GM18520 (cell line): ENCODE results near the gene RIT2.

ENCODE experiments used
- ATAC-seq: cut with Tn5 transposase; IDR thresholded peaks from one replicate; pipeline ENCODE4 v1.9.1; 2021; ENCODE audit not compliant: unreplicated experiment

The RIT2 gene

GRCh38 chr18:43092539-43092938, 22.9 kb downstream of the RIT2 start:
- ATAC-seq = no peak

- ATAC-seq = no peak
Observed at GRCh38 chr18:43081396-43081795, 34.1 kb downstream of the RIT2 start.

GRCh38 chr18:43080671-43081070, 34.8 kb downstream of the RIT2 start:
- no peak for ATAC-seq

- ATAC-seq = no peak
Observed at GRCh38 chr18:43079422-43079821, 36.1 kb downstream of the RIT2 start.

GRCh38 chr18:43078478-43079092, 36.9 kb downstream of the RIT2 start:
- no peak for ATAC-seq

GRCh38 chr18:43077510-43078308, 37.8 kb downstream of the RIT2 start:
- no peak for ATAC-seq

GRCh38 chr18:43073771-43074170, 41.7 kb downstream of the RIT2 start:
- ATAC-seq = no peak

GRCh38 chr18:43068781-43069180, 46.7 kb downstream of the RIT2 start:
- no peak for ATAC-seq

- ATAC-seq = no peak
Observed at GRCh38 chr18:43067570-43067969, 47.9 kb downstream of the RIT2 start.

GRCh38 chr18:43061816-43062215, 53.7 kb downstream of the RIT2 start:
- no peak for ATAC-seq

GRCh38 chr18:43061318-43061717, 54.2 kb downstream of the RIT2 start:
- ATAC-seq = no peak

GRCh38 chr18:43060020-43060419, 55.5 kb downstream of the RIT2 start:
- no peak for ATAC-seq

- no peak for ATAC-seq
Observed at GRCh38 chr18:43054815-43055519, 60.5 kb downstream of the RIT2 start.

GRCh38 chr18:43049021-43049420, 66.5 kb downstream of the RIT2 start:
- no peak for ATAC-seq

GRCh38 chr18:43046322-43046721, 69.2 kb downstream of the RIT2 start:
- ATAC-seq = no peak

- no peak for ATAC-seq
Observed at GRCh38 chr18:43043626-43044025, 71.9 kb downstream of the RIT2 start.

- ATAC-seq = no peak
Observed at GRCh38 chr18:43040281-43040680, 75.2 kb downstream of the RIT2 start.

GRCh38 chr18:43034683-43035500, 80.6 kb downstream of the RIT2 start:
- ATAC-seq = no peak

GRCh38 chr18:43031169-43031568, 84.3 kb downstream of the RIT2 start:
- ATAC-seq = no peak

GRCh38 chr18:43029414-43029813, 86.1 kb downstream of the RIT2 start:
- no peak for ATAC-seq

- no peak for ATAC-seq
Observed at GRCh38 chr18:43022874-43023273, 92.6 kb downstream of the RIT2 start.
